Sigmoid colon (tissue), 7 donors: ENCODE results near the gene ERVFRD-1. TPM values are rescaled to one million over a fixed set of nuclear protein-coding genes. Genes with fewer than 3 reads are reported as not detected.

ENCODE experiments used
- polyA plus RNA-seq, 3 donors: library from polyadenylated mRNA; stranded (reverse); fragments of 200-250 nt; gene quantifications; one replicate each; pipeline ENCODE4 v1.2.3, GENCODE V29; 2013
- small RNA-seq, 3 donors: library from RNA; depleted of rRNA; stranded (forward); fragments of <200 nt; gene quantifications; one replicate each; pipeline ENCODE3, GENCODE V24; 2016
- total RNA-seq, 4 donors: library from RNA; depleted of rRNA; stranded (reverse); fragments of >200 nt; gene quantifications; one replicate each; pipeline ENCODE4 v1.1.0, GENCODE V29; 2016
- donor health status: healthy with polysubstance abuse.
- donor health status: Bipolar disorder and iron deficiency.
- donor health status: healthy.

Gene ERVFRD-1
- total and polyA plus RNA-seq, 7 donors = 0.03 to 0.60 (median 0.36) TPM; not detected in 4

Small RNAs within 50 kb of the gene (small RNA-seq; reads per million reads assigned to genes)
- 0 reads per million in 3 donors for gene AL136139.1

Other genes starting within 250 kb of the ERVFRD-1 start
- gene GCM2, start 229.7 kb downstream of the ERVFRD-1 start, total RNA-seq = not detected
- gene GCM2, start 229.7 kb downstream of the ERVFRD-1 start, polyA plus RNA-seq = not detected
- 10 to 100 TPM in 1 of 4 donors, 1 to 10 TPM in 1, under 1 TPM in 2; 0.66 to 22.1 (median 0.91) TPM for gene SYCP2L, start 224.7 kb downstream of the ERVFRD-1 start, total RNA-seq
- gene SYCP2L, start 224.7 kb downstream of the ERVFRD-1 start, polyA plus RNA-seq = under 1 TPM in 1 of 3 donors, not detected in 2; 0.09 TPM
- under 1 TPM; 0.16 to 0.83 (median 0.56) TPM for gene ELOVL2, start 67.4 kb downstream of the ERVFRD-1 start, total RNA-seq
- under 1 TPM in 1 of 3 donors, not detected in 2; 0.36 TPM for gene ELOVL2, start 67.4 kb downstream of the ERVFRD-1 start, polyA plus RNA-seq
- 10 to 100 TPM in 1 of 4 donors, 1 to 10 TPM in 3; 8.7 to 12.1 (median 8.8) TPM for gene SMIM13, start 17.9 kb downstream of the ERVFRD-1 start, total RNA-seq
- 1 to 10 TPM; 1.8 to 2.9 (median 2.8) TPM for gene SMIM13, start 17.9 kb downstream of the ERVFRD-1 start, polyA plus RNA-seq
- gene NEDD9, start 120.9 kb upstream of the ERVFRD-1 start, total RNA-seq = 10 to 100 TPM; 13.8 to 21.4 (median 20.0) TPM
- 10 to 100 TPM; 20.5 to 42.5 (median 23.4) TPM for gene NEDD9, start 120.9 kb upstream of the ERVFRD-1 start, polyA plus RNA-seq